Mesothelial cell of epicardium (in vitro differentiated cells): Measurements from ENCODE around the gene PDE10A. TPM values are rescaled to one million over a fixed set of nuclear protein-coding genes. Genes with fewer than 3 reads are reported as not detected.
"Not testable (repeated sequence)": the region's sequence is repeated elsewhere in the genome, so short reads cannot be mapped to it uniquely, and the experiment has no call there.

Experiments
- DNase-seq, 2 experiments: peaks; one replicate each; pipeline ENCODE4 v3.0.0; 2021; ENCODE audit warnings: low spot score in 2 of 2; ENCODE audit not compliant: unreplicated experiment in 2 of 2
- H3K27ac Mint-ChIP-seq: 2 replicates; pipeline ENCODE4 v1.8.0; 2021; ENCODE audit warnings: mixed read lengths
- H3K27me3 Mint-ChIP-seq: 2 replicates; pipeline ENCODE4 v1.8.0; 2021; ENCODE audit warnings: low read depth, mixed read lengths
- H3K36me3 Mint-ChIP-seq: 2 replicates; pipeline ENCODE4 v1.8.0; 2021; ENCODE audit warnings: mixed read lengths
- H3K4me1 Mint-ChIP-seq: 2 replicates; pipeline ENCODE4 v1.8.0; 2021; ENCODE audit warnings: mixed read lengths
- H3K4me3 Mint-ChIP-seq: 2 replicates; pipeline ENCODE4 v1.8.0; 2021; ENCODE audit warnings: mild to moderate bottlenecking, moderate library complexity, mixed read lengths
- H3K9me3 Mint-ChIP-seq: 2 replicates; pipeline ENCODE4 v1.8.0; 2021; ENCODE audit warnings: mixed read lengths
- CTCF ChIP-seq: fragments of 200-600 bp; sonication (generic); IDR thresholded peaks from one replicate; pipeline ENCODE4 v1.5.0; 2021; ENCODE audit warnings: antibody characterized with exemption; ENCODE audit not compliant: unreplicated experiment
- total RNA-seq: library from RNA; stranded (reverse); gene quantifications from 3 replicates; pipeline ENCODE4 v1.2.1, GENCODE V29; 2021

The PDE10A gene
- total RNA-seq, 1 donor from 2014 or later = 12.8 TPM

GRCh38 chr6:165506657-165507056, 156.4 kb downstream of the PDE10A start:
- Mint-ChIP-seq H3K4me1 (no peaks in the 10 kb centered on the region), H3K27ac (no peak overlapping the region), H3K4me3 (no peak overlapping the region), H3K9me3 (peaks cover 21% of the 10 kb centered on the region), H3K27me3 (no peaks in the 10 kb centered on the region), H3K36me3 (peaks cover 4% of the 10 kb centered on the region)
- no peak for DNase-seq
- TF ChIP-seq CTCF = no peak

GRCh38 chr6:165500214-165500907, 162.7 kb downstream of the PDE10A start:
- not testable (repeated sequence) for H3K27me3 Mint-ChIP-seq, DNase-seq, H3K4me3 Mint-ChIP-seq, H3K27ac Mint-ChIP-seq, H3K4me1 Mint-ChIP-seq, H3K36me3 Mint-ChIP-seq
- peaks cover 14% of the 10 kb centered on the region for H3K9me3 Mint-ChIP-seq

- peaks cover 5% of the 10 kb centered on the region for H3K36me3 Mint-ChIP-seq
- peaks cover 10% of the 10 kb centered on the region for H3K4me1 Mint-ChIP-seq
- no peak for DNase-seq
- H3K4me3 Mint-ChIP-seq = no peak overlapping the region
- H3K27me3 Mint-ChIP-seq = no peaks in the 10 kb centered on the region
- peaks cover 21% of the 10 kb centered on the region for H3K9me3 Mint-ChIP-seq
- no peak for TF ChIP-seq CTCF
- no peak overlapping the region for H3K27ac Mint-ChIP-seq
Observed at GRCh38 chr6:165497472-165497871, 165.6 kb downstream of the PDE10A start.

- H3K36me3 Mint-ChIP-seq = peaks cover 10% of the 10 kb centered on the region
- no peak for TF ChIP-seq CTCF
- no peaks in the 10 kb centered on the region for H3K27me3 Mint-ChIP-seq
- H3K27ac Mint-ChIP-seq = no peak overlapping the region
- H3K4me1 Mint-ChIP-seq = peaks cover 10% of the 10 kb centered on the region
- DNase-seq = no peak
- no peak overlapping the region for H3K4me3 Mint-ChIP-seq
- peaks cover 38% of the 10 kb centered on the region for H3K9me3 Mint-ChIP-seq
Observed at GRCh38 chr6:165488624-165489295, 174.3 kb downstream of the PDE10A start.

- TF ChIP-seq CTCF = no peak
- Mint-ChIP-seq H3K36me3 (peaks cover 10% of the 10 kb centered on the region), H3K27ac (peak overlapping the region; percentile 0), H3K9me3 (peaks cover 29% of the 10 kb centered on the region), H3K4me3 (no peak overlapping the region), H3K27me3 (no peaks in the 10 kb centered on the region), H3K4me1 (peaks cover 10% of the 10 kb centered on the region)
- no peak for DNase-seq
Observed at GRCh38 chr6:165487950-165488349, 175.1 kb downstream of the PDE10A start.

GRCh38 chr6:165487347-165487746, 175.7 kb downstream of the PDE10A start:
- no peak for DNase-seq

More at GRCh38 chr6:165487347-165487746, 175.7 kb downstream of the PDE10A start:
- peaks cover 25% of the 10 kb centered on the region for H3K9me3 Mint-ChIP-seq
- peaks cover 7% of the 10 kb centered on the region for H3K36me3 Mint-ChIP-seq
- H3K4me1 Mint-ChIP-seq = peaks cover 10% of the 10 kb centered on the region
- H3K4me3 Mint-ChIP-seq = no peak overlapping the region
- H3K27me3 Mint-ChIP-seq = no peaks in the 10 kb centered on the region
- H3K27ac Mint-ChIP-seq = no peak overlapping the region
- TF ChIP-seq CTCF = no peak
